Upper lobe of right lung (tissue), 1 donor: ENCODE data around the gene KLHDC1. TPM values are rescaled to one million over a fixed set of nuclear protein-coding genes. Genes with fewer than 3 reads are reported as not detected.
"Not testable (repeated sequence)": the region's sequence is repeated elsewhere in the genome, so short reads cannot be mapped to it uniquely, and the experiment has no call there.

ENCODE experiments used
- ATAC-seq: fragments of 200-7000 bp; cut with Tn5 transposase; one replicate; pipeline ENCODE4 v1.9.1; 2020; ENCODE audit warnings: mild to moderate bottlenecking, moderate library complexity
- DNase-seq: peaks from one replicate; pipeline ENCODE4 v3.0.0-alpha.2; 2020
- H3K27ac ChIP-seq: fragments of 200-600 bp; one replicate; pipeline ENCODE4 v1.8.0; 2022
- H3K27me3 ChIP-seq: fragments of 200-600 bp; one replicate; pipeline ENCODE4 v1.8.0; 2022; ENCODE audit warnings: mild to moderate bottlenecking
- H3K36me3 ChIP-seq: fragments of 200-600 bp; one replicate; pipeline ENCODE4 v1.8.0; 2022
- H3K4me1 ChIP-seq: fragments of 200-600 bp; one replicate; pipeline ENCODE4 v1.8.0; 2022
- H3K4me3 ChIP-seq: fragments of 200-600 bp; one replicate; pipeline ENCODE4 v1.8.0; 2022; ENCODE audit warnings: mild to moderate bottlenecking
- H3K9me3 ChIP-seq: fragments of 200-600 bp; one replicate; pipeline ENCODE4 v1.8.0; 2022
- CTCF ChIP-seq: fragments of 200-600 bp; IDR thresholded peaks from one replicate; pipeline ENCODE4 v1.8.0; 2022; ENCODE audit warnings: antibody characterized with exemption
- intact Hi-C: fragments of 100-400 bp; cut with DNase I; formaldehyde crosslinking; loops from one replicate; pipeline ENCODE4 v1.11.0; 2022
- total RNA-seq: library from RNA; stranded (reverse); fragmentation: NEBNext Ultra II Directional; extraction: Animal tissue kit (Norgen Biotek cat#: 25700); gene quantifications from one replicate; pipeline ENCODE4 v1.2.1, GENCODE V29; 2021
- donor health status: DM: no; HTN: yes; CAD: no; lungs with severe emphysema.

KLHDC1 gene
- total RNA-seq, 1 donor from 2014 or later = 7.6 TPM

- H3K27ac ChIP-seq = peak overlapping the region; percentile 98
- peaks cover 22% of the 10 kb centered on the region for H3K4me1 ChIP-seq
- H3K9me3 ChIP-seq = no peaks in the 10 kb centered on the region
- H3K27me3 ChIP-seq = no peaks in the 10 kb centered on the region
- no peak for DNase-seq
- peak overlapping the region; percentile 96 for H3K4me3 ChIP-seq
- no peak for ATAC-seq
- peaks cover 25% of the 10 kb centered on the region for H3K36me3 ChIP-seq
- intact Hi-C loops = no loop called here
- no peak for TF ChIP-seq CTCF
Observed at GRCh38 chr14:49769171-49769570, 76.3 kb downstream of the KLHDC1 start.

- peak overlapping the region; percentile 96 for H3K4me3 ChIP-seq
- no peak for ATAC-seq
- H3K36me3 ChIP-seq = peaks cover 31% of the 10 kb centered on the region
- H3K27ac ChIP-seq = peak overlapping the region; percentile 98
- DNase-seq = no peak
- TF ChIP-seq CTCF = no peak
- intact Hi-C loops = no loop called here
- no peaks in the 10 kb centered on the region for H3K9me3 ChIP-seq
- no peaks in the 10 kb centered on the region for H3K27me3 ChIP-seq
- peaks cover 22% of the 10 kb centered on the region for H3K4me1 ChIP-seq
Observed at GRCh38 chr14:49769581-49770211, 76.8 kb downstream of the KLHDC1 start.

- no peak for TF ChIP-seq CTCF
- no peaks in the 10 kb centered on the region for H3K9me3 ChIP-seq
- intact Hi-C loops = no loop called here
Observed at GRCh38 chr14:49770212-49770817, 77.4 kb downstream of the KLHDC1 start.

DNA sequence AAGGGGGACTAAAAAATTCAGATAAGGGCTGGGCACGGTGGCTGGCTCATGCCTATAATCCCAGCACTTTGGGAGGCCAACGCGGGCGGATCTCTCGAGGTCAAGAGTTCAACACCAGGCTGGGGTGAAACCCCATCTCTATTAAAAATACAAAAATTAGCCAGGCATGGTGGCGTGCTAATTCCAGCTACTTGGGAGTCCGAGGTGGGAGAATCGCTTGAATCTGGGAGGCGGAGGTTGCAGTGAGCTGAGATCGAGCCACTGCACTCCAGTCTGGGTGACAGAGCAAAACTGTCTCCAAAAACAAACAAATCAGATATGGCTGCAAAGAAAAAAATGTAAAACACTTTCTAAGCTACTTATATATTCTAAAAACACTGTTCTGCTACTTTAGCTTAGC lies 78.8 kb downstream of the KLHDC1 start:
- Histone ChIP-seq H3K36me3 (peaks cover 50% of the 10 kb centered on the region), H3K4me1 (peaks cover 22% of the 10 kb centered on the region)
- H3K9me3 ChIP-seq, ATAC-seq, intact Hi-C loops, H3K27ac ChIP-seq, DNase-seq, H3K4me3 ChIP-seq, H3K27me3 ChIP-seq: not testable (repeated sequence)

More at GRCh38 chr14:49770212-49770817, 77.4 kb downstream of the KLHDC1 start:
- peak overlapping the region; percentile 98 for H3K27ac ChIP-seq
- H3K4me1 ChIP-seq = peaks cover 22% of the 10 kb centered on the region
- H3K27me3 ChIP-seq = no peaks in the 10 kb centered on the region
- ATAC-seq = no peak
- peak overlapping the region; percentile 96 for H3K4me3 ChIP-seq
- DNase-seq = no peak
- H3K36me3 ChIP-seq = peaks cover 37% of the 10 kb centered on the region

DNA sequence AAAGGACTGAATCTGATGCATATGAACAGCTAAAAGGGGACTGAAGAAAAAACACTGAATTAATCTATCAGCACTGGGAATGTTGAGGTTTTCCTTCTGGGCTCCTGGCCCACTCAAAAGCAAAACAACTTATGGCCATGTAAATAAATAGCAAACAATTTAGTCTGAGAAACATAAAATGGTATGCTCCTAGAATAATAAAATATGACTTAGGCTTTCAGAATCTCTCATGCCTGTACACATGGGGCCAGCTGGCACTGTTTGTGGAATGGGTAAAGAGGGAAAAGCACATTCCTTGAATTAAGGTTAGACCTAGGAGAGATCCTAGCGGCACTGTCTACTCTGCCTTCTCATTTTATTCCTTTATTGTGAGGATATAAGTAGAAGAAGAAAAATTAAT lies 81.2 kb downstream of the KLHDC1 start:
- DNase-seq (no peak), ATAC-seq (no peak)
- Histone ChIP-seq H3K4me3 (no peak overlapping the region), H3K27me3 (no peaks in the 10 kb centered on the region), H3K4me1 (peaks cover 17% of the 10 kb centered on the region), H3K36me3 (peaks cover 74% of the 10 kb centered on the region), H3K27ac (no peak overlapping the region), H3K9me3 (no peaks in the 10 kb centered on the region)
- TF ChIP-seq CTCF = no peak
- intact Hi-C loops = no loop called here

- no peaks in the 10 kb centered on the region for H3K27me3 ChIP-seq
- H3K27ac ChIP-seq = no peak overlapping the region
- ATAC-seq = no peak
- H3K9me3 ChIP-seq = no peaks in the 10 kb centered on the region
- intact Hi-C loops = no loop called here
- H3K4me3 ChIP-seq = no peak overlapping the region
- peaks cover 99% of the 10 kb centered on the region for H3K36me3 ChIP-seq
- no peaks in the 10 kb centered on the region for H3K4me1 ChIP-seq
- no peak for TF ChIP-seq CTCF
- DNase-seq = no peak
Observed at GRCh38 chr14:49778421-49778820, 85.5 kb downstream of the KLHDC1 start.

GRCh38 chr14:49781040-49781439 lies 88.1 kb downstream of the KLHDC1 start:
- H3K4me1 ChIP-seq, H3K27ac ChIP-seq, H3K4me3 ChIP-seq, H3K9me3 ChIP-seq, DNase-seq, H3K27me3 ChIP-seq, ATAC-seq: not testable (repeated sequence)
- H3K36me3 ChIP-seq = peaks cover 100% of the 10 kb centered on the region
- intact Hi-C loops = loop anchor here (10.0 kb wide), 1 partner anchor 54 kb away; no protein-coding TSS in a partner anchor
